MM.1S (cell line): Measurements from ENCODE around the gene HOXC11.

Experiments
- EZH2 ChIP-seq: fragments of 300-600 bp; sonication (generic); optimal IDR thresholded peaks from 2 replicates; pipeline ENCODE3; 2017; ENCODE audit warnings: low read depth, mild to moderate bottlenecking, antibody characterized with exemption, low read length, mixed read lengths
- EZH2phosphoT487 ChIP-seq: fragments of 300-600 bp; sonication (generic); IDR thresholded peaks from 2 replicates; pipeline ENCODE4 v1.6.1; 2018; ENCODE audit warnings: antibody characterized with exemption, low read length
- TF ChIP-seq, protein P1 (sequence below): fragments of 300-600 bp; sonication (generic); IDR thresholded peaks from 2 replicates; pipeline ENCODE4 v1.5.1; 2016; ENCODE audit warnings: antibody characterized with exemption, low read length, mixed read lengths

DNA sequence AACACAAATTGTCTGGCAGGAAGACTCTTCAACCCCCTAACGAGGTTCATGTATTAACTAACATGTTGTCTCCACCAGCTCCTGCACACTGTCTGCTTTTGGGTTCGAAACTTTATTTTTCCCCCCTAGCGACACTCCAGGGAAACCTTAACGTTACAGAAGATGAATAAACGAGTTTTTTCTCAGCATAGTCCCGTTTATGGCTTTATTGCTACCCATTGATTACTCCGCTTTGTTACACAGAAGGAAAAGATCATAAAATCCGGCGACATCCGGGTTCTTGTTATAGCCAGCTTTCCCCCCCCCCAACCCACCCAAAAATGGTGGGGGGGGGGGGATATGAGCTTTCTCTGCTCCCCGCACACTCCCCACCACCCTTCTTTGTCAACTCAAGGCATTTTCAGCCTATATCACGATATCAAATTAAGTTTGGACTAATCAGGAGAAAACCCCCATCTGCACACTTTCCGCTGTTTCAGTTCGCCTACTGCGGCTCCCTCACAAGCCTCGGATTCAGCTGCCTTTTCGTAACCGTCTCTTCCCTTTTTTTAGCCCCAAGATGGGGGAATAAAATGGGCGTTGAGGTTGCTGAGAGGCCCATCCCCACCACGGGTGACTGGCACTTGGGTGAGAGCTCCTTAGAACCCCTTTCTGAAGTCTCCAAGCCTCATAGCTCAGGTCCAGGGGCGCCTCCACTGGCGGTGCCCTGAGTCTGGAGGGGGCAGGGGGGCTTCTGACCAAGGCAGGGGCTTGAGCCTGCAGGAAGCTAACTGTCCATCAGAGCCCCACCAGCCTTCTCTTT, 53.9 kb downstream of the HOXC11 start:
- TF ChIP-seq, protein P1, sequence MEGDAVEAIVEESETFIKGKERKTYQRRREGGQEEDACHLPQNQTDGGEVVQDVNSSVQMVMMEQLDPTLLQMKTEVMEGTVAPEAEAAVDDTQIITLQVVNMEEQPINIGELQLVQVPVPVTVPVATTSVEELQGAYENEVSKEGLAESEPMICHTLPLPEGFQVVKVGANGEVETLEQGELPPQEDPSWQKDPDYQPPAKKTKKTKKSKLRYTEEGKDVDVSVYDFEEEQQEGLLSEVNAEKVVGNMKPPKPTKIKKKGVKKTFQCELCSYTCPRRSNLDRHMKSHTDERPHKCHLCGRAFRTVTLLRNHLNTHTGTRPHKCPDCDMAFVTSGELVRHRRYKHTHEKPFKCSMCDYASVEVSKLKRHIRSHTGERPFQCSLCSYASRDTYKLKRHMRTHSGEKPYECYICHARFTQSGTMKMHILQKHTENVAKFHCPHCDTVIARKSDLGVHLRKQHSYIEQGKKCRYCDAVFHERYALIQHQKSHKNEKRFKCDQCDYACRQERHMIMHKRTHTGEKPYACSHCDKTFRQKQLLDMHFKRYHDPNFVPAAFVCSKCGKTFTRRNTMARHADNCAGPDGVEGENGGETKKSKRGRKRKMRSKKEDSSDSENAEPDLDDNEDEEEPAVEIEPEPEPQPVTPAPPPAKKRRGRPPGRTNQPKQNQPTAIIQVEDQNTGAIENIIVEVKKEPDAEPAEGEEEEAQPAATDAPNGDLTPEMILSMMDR: no peak
- TF ChIP-seq EZH2 (no peak), EZH2phosphoT487 (no peak)
